Hepatocyte (in vitro differentiated cells): ENCODE data around the gene CD8A.

Experiments used
- CTCF ChIP-seq: fragments of 200-600 bp; sonication (generic); IDR thresholded peaks from 2 replicates; pipeline ENCODE4 v1.5.1; 2016; ENCODE audit warnings: antibody characterized with exemption, mild to moderate bottlenecking; ENCODE audit not compliant: poor library complexity
- EZH2 ChIP-seq: fragments of 200-600 bp; sonication (generic); IDR thresholded peaks from 2 replicates; pipeline ENCODE4 v1.6.1; 2016; ENCODE audit warnings: antibody characterized with exemption, mild to moderate bottlenecking, borderline replicate concordance
- EZH2phosphoT487 ChIP-seq: fragments of 200-600 bp; sonication (generic); IDR thresholded peaks from one replicate; pipeline ENCODE4 v1.6.1; 2018; ENCODE audit warnings: antibody characterized with exemption, mild to moderate bottlenecking, low read depth, moderate library complexity; ENCODE audit not compliant: unreplicated experiment, severe bottlenecking

- TF ChIP-seq CTCF: no peak
- TF ChIP-seq EZH2phosphoT487: no peak
- TF ChIP-seq EZH2: no peak
These were observed 42.7 kb downstream of the CD8A start for GRCh38 chr2:86747711-86748639.
